Astrocyte (in vitro differentiated cells and primary cell): ENCODE results near the gene ACSL1. TPM values are rescaled to one million over a fixed set of nuclear protein-coding genes. Genes with fewer than 3 reads are reported as not detected.
"Not testable (repeated sequence)": the region's sequence is repeated elsewhere in the genome, so short reads cannot be mapped to it uniquely, and the experiment has no call there.

Experiments used
- DNase-seq: peaks from one replicate; pipeline ENCODE4 v3.0.0-alpha.2; 2010; ENCODE audit warnings: low read depth
- FAIRE-seq: peaks from 2 replicates; lab custom pipeline; 2011; peaks lifted over from hg19 to GRCh38; lab: Jason Lieb, UNC
- H2AFZ ChIP-seq: 2 replicates; pipeline ENCODE4 v1.6.0; 2012; ENCODE audit warnings: low read depth, low read length, inconsistent platforms
- H3K27ac ChIP-seq: 2 replicates; pipeline ENCODE4 v1.5.1; 2011; ENCODE audit warnings: low read depth, low read length, inconsistent platforms
- H3K27me3 ChIP-seq: 2 replicates; pipeline ENCODE4 v1.6.0; 2011; ENCODE audit warnings: low read length, inconsistent platforms; ENCODE audit not compliant: insufficient read depth
- H3K36me3 ChIP-seq: 2 replicates; pipeline ENCODE4 v1.5.1; 2011; ENCODE audit warnings: low read length, inconsistent platforms; ENCODE audit not compliant: insufficient read depth
- H3K4me1 ChIP-seq: 2 replicates; pipeline ENCODE4 v1.5.1; 2011; ENCODE audit warnings: low read length, inconsistent platforms; ENCODE audit not compliant: insufficient read depth
- H3K4me2 ChIP-seq: 2 replicates; pipeline ENCODE4 v1.6.0; 2012; ENCODE audit warnings: low read length, inconsistent platforms
- H3K4me3 ChIP-seq: 2 replicates; pipeline ENCODE4 v1.5.1; 2011; ENCODE audit warnings: low read depth, mild to moderate bottlenecking, low read length, inconsistent platforms; ENCODE audit not compliant: insufficient read depth
- H3K79me2 ChIP-seq: 2 replicates; pipeline ENCODE4 v1.6.0; 2012; ENCODE audit warnings: mild to moderate bottlenecking, low read length, inconsistent platforms; ENCODE audit not compliant: insufficient read depth
- H3K9ac ChIP-seq: 2 replicates; pipeline ENCODE4 v1.6.0; 2012; ENCODE audit warnings: mild to moderate bottlenecking, low read length, inconsistent platforms
- H3K9me3 ChIP-seq: 2 replicates; pipeline ENCODE4 v1.5.1; 2012; ENCODE audit warnings: low read depth, mild to moderate bottlenecking, low read length, inconsistent platforms; ENCODE audit not compliant: insufficient read depth
- H4K20me1 ChIP-seq: 2 replicates; pipeline ENCODE4 v1.6.0; 2012; ENCODE audit warnings: low read length, inconsistent platforms; ENCODE audit not compliant: insufficient read depth
- H3K27ac Mint-ChIP-seq: one replicate; pipeline ENCODE4 v1.8.0; 2021; ENCODE audit warnings: mild to moderate bottlenecking, mixed read lengths; ENCODE audit not compliant: unreplicated experiment
- H3K27me3 Mint-ChIP-seq: one replicate; pipeline ENCODE4 v1.8.0; 2021; ENCODE audit warnings: low read depth, mixed read lengths; ENCODE audit not compliant: unreplicated experiment
- H3K36me3 Mint-ChIP-seq: one replicate; pipeline ENCODE4 v1.8.0; 2021; ENCODE audit warnings: low read depth, mixed read lengths; ENCODE audit not compliant: unreplicated experiment
- H3K4me1 Mint-ChIP-seq: one replicate; pipeline ENCODE4 v1.8.0; 2021; ENCODE audit warnings: low read depth, mixed read lengths; ENCODE audit not compliant: unreplicated experiment
- H3K4me3 Mint-ChIP-seq: one replicate; pipeline ENCODE4 v1.8.0; 2021; ENCODE audit warnings: mild to moderate bottlenecking, moderate library complexity, mixed read lengths; ENCODE audit not compliant: unreplicated experiment
- H3K9me3 Mint-ChIP-seq: one replicate; pipeline ENCODE4 v1.8.0; 2021; ENCODE audit warnings: mild to moderate bottlenecking, mixed read lengths; ENCODE audit not compliant: unreplicated experiment
- CTCF ChIP-seq: IDR thresholded peaks from 2 replicates; pipeline ENCODE4 v1.5.1; 2011; ENCODE audit warnings: low read depth, mild to moderate bottlenecking, inconsistent platforms, low read length, moderate library complexity; ENCODE audit not compliant: insufficient read depth
- EZH2 ChIP-seq: IDR thresholded peaks from 2 replicates; pipeline ENCODE4 v1.6.1; 2012; ENCODE audit warnings: mild to moderate bottlenecking, low read length, inconsistent platforms; ENCODE audit not compliant: insufficient read depth
- total RNA-seq: library from RNA; stranded (reverse); gene quantifications from 2 replicates; pipeline ENCODE4 v1.2.1, GENCODE V29; 2021

Gene ACSL1
- total RNA-seq, 1 donor from 2014 or later, result 7.0 TPM

GRCh38 chr4:184844742-184845141 is 19.0 kb upstream of the ACSL1 start:
- H3K4me3 Mint-ChIP-seq, result no peak overlapping the region
- no peaks in the 10 kb centered on the region for H3K9me3 Mint-ChIP-seq
- peak overlapping the region; percentile 16 for H3K9ac ChIP-seq
- no peak overlapping the region for H3K27ac Mint-ChIP-seq
- FAIRE-seq (no peak), DNase-seq (no peak)
- no peaks in the 10 kb centered on the region for H4K20me1 ChIP-seq
- peaks cover 3% of the 10 kb centered on the region for H3K4me1 ChIP-seq
- H3K4me3 ChIP-seq, result no peak overlapping the region
- H3K4me2 ChIP-seq, result no peak overlapping the region
- peaks cover 28% of the 10 kb centered on the region for H3K27me3 Mint-ChIP-seq
- no peak for TF ChIP-seq CTCF
- TF ChIP-seq EZH2, result no peak
- H2AFZ ChIP-seq, result no peak overlapping the region
- peaks cover 8% of the 10 kb centered on the region for H3K4me1 Mint-ChIP-seq
- peaks cover 5% of the 10 kb centered on the region for H3K27me3 ChIP-seq
- no peaks in the 10 kb centered on the region for H3K36me3 Mint-ChIP-seq
- no peaks in the 10 kb centered on the region for H3K36me3 ChIP-seq
- no peaks in the 10 kb centered on the region for H3K9me3 ChIP-seq
- no peaks in the 10 kb centered on the region for H3K79me2 ChIP-seq
- peak overlapping the region; percentile 37 for H3K27ac ChIP-seq

GRCh38 chr4:184843984-184844554 is 18.3 kb upstream of the ACSL1 start:
- no peak overlapping the region for H3K27ac Mint-ChIP-seq
- Histone ChIP-seq H3K4me1 (peaks cover 3% of the 10 kb centered on the region), H3K27ac (no peak overlapping the region), H3K4me3 (no peak overlapping the region), H3K27me3 (peaks cover 5% of the 10 kb centered on the region), H2AFZ (no peak overlapping the region), H3K79me2 (no peaks in the 10 kb centered on the region), H3K4me2 (no peak overlapping the region), H3K9ac (no peak overlapping the region), H3K36me3 (no peaks in the 10 kb centered on the region), H4K20me1 (no peaks in the 10 kb centered on the region), H3K9me3 (no peaks in the 10 kb centered on the region)
- H3K36me3 Mint-ChIP-seq, result no peaks in the 10 kb centered on the region
- FAIRE-seq (no peak), DNase-seq (no peak)
- H3K27me3 Mint-ChIP-seq, result peaks cover 23% of the 10 kb centered on the region
- H3K4me3 Mint-ChIP-seq, result no peak overlapping the region
- H3K9me3 Mint-ChIP-seq, result no peaks in the 10 kb centered on the region
- TF ChIP-seq EZH2 (no peak), CTCF (no peak)
- peaks cover 10% of the 10 kb centered on the region for H3K4me1 Mint-ChIP-seq

- not testable (repeated sequence) for H3K4me3 ChIP-seq, DNase-seq, H3K4me1 Mint-ChIP-seq, H3K36me3 ChIP-seq, H3K9me3 Mint-ChIP-seq, H3K4me3 Mint-ChIP-seq, H4K20me1 ChIP-seq, H3K4me2 ChIP-seq, FAIRE-seq, H3K9me3 ChIP-seq, H3K9ac ChIP-seq, H3K27ac Mint-ChIP-seq, H3K79me2 ChIP-seq, H3K27ac ChIP-seq, H2AFZ ChIP-seq, H3K36me3 Mint-ChIP-seq, H3K4me1 ChIP-seq, H3K27me3 ChIP-seq
- H3K27me3 Mint-ChIP-seq, result peaks cover 32% of the 10 kb centered on the region
These were observed 13.3 kb upstream of the ACSL1 start for GRCh38 chr4:184839075-184839399.
